Stimulated activated CD4-positive, alpha-beta T cell treated with anti-CD3 and anti-CD28 coated beads, Interleukin-15, amount 100 ng/mL, for 48 hours (primary cell): Measurements from ENCODE around the gene DAAM1.

Experiments
- DNase-seq, 2 donors: peaks; one replicate each; pipeline ENCODE4 v3.0.0-alpha.2; 2020; ENCODE audit warnings: low read depth in 2 of 2

DAAM1 gene

GRCh38 chr14:59188461-59189090 lies at the start of gene DAAM1:
TSS of gene DAAM1 (plus strand) at chr14:59188667. CDS start at chr14:59263478, 74,811 bp downstream.
- DNase-seq = peak; percentile 90

- no peak for DNase-seq
Observed at GRCh38 chr14:59139324-59139723, 49.1 kb upstream of the DAAM1 start.

- no peak for DNase-seq
Observed at GRCh38 chr14:59140106-59140843, 48.2 kb upstream of the DAAM1 start.

GRCh38 chr14:59146484-59146883 lies 42.0 kb upstream of the DAAM1 start:
- no peak for DNase-seq

DNA sequence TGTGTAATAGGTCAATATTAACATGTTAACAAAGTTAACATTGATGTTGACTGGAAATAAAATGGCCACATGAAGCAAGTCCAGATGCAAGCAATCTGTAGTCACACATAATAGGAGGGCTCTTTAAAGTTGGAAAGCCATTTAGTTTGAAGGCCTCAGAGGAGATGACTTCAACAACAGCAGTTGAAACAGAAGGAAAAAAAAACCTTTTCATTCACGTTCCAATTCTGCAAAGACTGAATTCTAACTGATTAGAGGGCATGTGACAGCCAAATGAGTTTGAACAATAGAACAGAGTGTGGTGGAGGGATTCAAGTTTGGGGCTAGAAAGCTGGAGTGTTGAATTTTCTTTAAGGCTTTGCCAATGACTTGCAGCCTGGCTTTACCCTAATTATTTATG lies 41.5 kb upstream of the DAAM1 start:
- DNase-seq = no peak

DNA sequence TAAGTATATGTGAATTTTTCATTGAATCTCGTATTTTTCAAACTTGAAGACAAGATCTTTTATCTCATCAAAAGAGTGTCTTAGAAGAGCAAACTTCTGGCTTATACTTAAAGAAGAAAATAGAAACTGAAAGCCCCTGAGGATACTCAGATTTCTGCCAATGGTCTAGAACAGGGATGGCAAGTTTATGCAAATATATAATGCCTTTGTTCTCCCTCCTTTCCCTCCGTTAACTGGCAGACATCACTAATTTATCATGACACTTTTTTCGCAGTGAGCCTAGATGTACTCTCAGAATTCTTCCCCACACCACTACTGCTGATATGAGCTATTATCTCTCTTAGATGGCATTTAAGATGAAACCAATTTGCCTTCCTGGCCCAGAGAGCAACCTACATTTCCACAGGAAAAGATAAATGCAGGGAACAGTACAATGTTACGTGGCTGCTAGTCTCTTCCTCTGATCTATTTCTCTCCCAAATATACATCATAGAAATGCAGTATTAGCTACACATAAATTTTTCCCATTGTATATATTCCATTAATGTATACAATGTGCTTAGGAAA lies 40.0 kb upstream of the DAAM1 start:
- DNase-seq = no peak

DNA sequence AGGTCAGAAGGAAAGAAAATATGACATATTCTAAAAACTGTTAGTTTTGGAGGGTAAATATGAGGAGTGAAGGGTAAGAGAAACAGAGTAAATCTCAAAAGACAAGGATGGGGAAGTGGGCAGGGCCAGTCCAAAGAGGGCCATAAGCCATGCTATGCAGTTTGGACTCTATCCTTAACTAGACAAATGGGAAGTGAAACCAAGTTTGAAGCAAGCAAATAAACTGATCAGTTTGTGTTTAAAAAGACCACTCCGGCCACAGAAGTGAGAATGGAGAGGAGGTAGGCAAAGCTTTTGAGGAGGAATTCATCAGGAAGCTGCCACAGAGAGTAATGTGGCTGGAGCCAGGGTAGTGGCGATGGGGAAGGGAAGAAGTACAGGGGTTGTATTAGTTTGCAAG lies 37.5 kb upstream of the DAAM1 start:
- DNase-seq = no peak

- DNase-seq = no peak
Observed at GRCh38 chr14:59154373-59154772, 34.1 kb upstream of the DAAM1 start.

- DNase-seq = no peak
Observed at GRCh38 chr14:59155886-59156285, 32.6 kb upstream of the DAAM1 start.

GRCh38 chr14:59159169-59159568 lies 29.3 kb upstream of the DAAM1 start:
- no peak for DNase-seq

GRCh38 chr14:59160506-59160905 lies 28.0 kb upstream of the DAAM1 start:
- no peak for DNase-seq

GRCh38 chr14:59161561-59162175 lies 26.8 kb upstream of the DAAM1 start:
- peak in 1 of 2 donors; percentile 2 for DNase-seq

DNA sequence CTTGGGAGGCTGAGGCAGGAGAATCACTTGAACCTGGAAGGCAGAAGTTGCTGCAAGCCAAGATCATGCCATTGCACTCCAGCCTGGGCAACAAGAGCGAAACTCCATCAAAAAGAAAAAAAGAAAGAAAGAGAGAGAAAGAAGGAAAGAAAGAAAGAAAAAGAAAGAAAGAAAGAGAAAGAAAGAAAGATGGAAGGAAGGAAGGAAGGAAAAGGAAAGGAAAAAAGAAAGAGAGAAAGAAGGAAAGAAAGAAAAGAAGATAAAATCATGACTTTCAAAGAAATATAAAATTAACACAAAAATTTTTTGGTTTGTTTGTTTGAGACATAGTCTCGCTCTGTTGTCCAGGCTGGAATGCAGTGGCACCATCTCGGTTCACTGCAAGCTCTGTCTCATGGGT lies 22.2 kb upstream of the DAAM1 start:
- no peak for DNase-seq

DNA sequence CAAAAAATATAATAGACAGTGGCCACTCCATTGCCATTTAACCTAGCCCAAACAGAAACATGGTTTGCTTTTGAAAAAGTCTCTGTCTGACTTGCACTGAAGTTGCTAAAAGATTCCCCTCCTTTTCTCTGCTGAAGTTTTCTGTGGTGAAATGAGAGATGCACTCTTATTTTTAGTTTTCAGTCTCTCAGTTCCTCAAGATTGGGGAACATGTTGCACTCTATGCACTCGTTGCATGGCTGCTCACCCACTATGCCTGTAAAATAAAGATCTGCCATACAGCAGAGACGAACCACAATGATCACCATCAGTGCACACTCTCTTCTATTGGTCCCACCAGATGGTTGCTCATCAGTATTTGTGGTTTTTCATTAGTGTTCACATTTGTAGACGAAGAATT lies 13.1 kb upstream of the DAAM1 start:
- DNase-seq = no peak

GRCh38 chr14:59176765-59177164 lies 11.7 kb upstream of the DAAM1 start:
- no peak for DNase-seq

DNA sequence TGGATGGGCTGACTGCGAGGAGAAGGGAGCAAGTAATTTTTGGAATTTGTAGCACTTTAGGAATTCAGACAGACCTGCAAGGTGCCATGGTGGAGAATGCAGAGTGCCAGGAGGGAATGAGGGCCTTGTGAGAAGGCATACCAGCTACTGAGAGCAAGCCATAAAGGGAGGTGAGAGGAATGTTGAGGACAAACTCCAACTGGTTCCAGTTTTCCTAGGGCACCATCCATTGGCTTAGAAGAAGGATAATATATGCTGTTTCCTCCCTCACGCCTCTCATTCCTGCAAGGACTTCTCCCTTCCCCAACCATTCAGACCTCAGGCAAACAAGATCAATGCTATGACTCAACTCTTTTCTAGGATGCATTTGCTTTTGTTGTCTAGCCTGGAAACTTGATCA lies 11.2 kb upstream of the DAAM1 start:
- DNase-seq = no peak

- DNase-seq = no peak
Observed at GRCh38 chr14:59181791-59182190, 6.7 kb upstream of the DAAM1 start.

- no peak for DNase-seq
Observed at GRCh38 chr14:59182641-59183040, 5.8 kb upstream of the DAAM1 start.

DNA sequence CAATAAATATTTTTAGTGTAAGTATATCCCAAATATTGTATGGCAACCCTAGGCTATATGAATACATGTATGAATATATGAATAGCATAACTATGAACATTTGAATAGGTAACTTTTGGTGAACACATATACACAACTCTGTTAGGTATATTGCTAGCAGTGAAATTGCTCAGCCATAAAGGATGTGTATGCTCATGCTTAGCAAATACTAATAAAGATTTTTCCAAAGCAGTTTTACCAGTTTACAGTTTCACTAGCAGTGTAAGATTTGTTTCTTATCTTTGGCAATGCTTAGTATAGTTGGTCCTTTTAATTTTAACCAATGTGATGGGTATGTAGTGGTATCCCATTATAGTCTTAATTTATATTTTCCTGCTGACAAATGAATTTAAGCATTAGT lies 5.3 kb upstream of the DAAM1 start:
- DNase-seq = no peak

- no peak for DNase-seq
Observed at GRCh38 chr14:59184396-59184795, 4.1 kb upstream of the DAAM1 start.

DNA sequence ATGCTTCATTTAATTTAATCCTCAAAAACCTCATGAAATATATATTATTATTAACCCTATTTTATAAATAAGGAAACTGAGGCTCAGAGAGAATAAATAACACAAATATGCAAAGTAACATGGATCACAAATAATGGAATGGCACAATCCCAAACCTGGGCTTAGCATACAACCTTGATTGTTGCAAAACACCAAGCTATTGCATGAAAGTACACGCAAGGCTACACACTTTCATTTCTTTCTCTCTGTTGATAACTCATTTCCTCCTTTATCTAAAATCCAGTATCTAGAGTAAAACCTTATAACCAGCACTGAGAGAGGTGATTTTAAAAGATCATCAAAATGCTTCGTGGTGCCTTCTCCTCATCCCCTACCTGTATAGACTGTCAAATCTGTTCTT lies 2.8 kb upstream of the DAAM1 start:
- DNase-seq = no peak

DNA sequence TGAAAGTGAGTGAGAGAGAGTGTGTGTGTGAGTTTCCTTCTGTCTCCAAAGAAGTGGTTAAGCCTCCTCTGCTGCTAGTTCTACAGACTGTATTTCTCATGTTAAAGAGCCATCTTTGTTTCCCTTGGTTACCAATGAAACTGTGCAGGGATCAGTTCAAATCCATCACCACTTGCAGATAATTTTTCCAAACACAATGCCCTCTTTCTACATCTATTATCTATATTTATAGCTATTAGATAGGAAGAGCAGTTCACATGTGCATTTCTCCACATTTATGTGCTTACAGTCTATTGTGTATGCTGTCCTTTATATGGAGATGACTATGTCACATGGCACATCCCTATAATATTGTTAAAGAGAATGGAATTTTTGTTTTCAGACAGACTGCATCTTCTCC lies 2.2 kb upstream of the DAAM1 start:
- no peak for DNase-seq

DNA sequence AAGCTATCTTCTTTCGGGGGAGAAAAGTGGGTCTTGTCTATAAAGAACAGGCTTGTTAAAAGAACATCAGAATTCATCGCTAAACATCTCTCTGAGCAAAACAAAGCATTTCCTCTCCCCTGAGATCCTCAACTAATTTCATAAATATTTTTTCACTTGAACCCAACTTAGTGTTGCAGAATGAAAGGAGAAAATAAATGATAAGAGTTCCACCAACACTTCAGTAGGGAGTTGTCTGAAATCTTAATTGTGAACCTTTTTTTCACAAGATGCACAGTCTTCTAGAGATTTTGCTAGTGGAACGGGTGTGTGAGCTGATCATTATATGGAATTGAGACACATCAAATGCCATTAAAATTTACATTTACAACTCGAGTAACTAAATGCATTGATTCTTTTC lies 1.3 kb upstream of the DAAM1 start:
- DNase-seq = no peak
